GM19023 (cell line): ENCODE data around the gene RAD51B.

ENCODE experiments used
- ATAC-seq: cut with Tn5 transposase; IDR thresholded peaks from one replicate; pipeline ENCODE4 v1.9.1; 2021; ENCODE audit warnings: mild to moderate bottlenecking, moderate library complexity; ENCODE audit not compliant: unreplicated experiment

RAD51B gene

GRCh38 chr14:67833403-67833802 is 13.8 kb downstream of the RAD51B start:
- ATAC-seq, result no peak

- no peak for ATAC-seq
Observed at GRCh38 chr14:67835596-67835995, 16.0 kb downstream of the RAD51B start.

GRCh38 chr14:67837011-67837624 is 17.5 kb downstream of the RAD51B start:
- ATAC-seq, result no peak

- no peak for ATAC-seq
Observed at GRCh38 chr14:67846029-67846610, 26.5 kb downstream of the RAD51B start.

- no peak for ATAC-seq
Observed at GRCh38 chr14:67850066-67850830, 30.7 kb downstream of the RAD51B start.

- ATAC-seq, result no peak
Observed at GRCh38 chr14:67851785-67852410, 32.3 kb downstream of the RAD51B start.

GRCh38 chr14:67852926-67853604 is 33.5 kb downstream of the RAD51B start:
- no peak for ATAC-seq

- ATAC-seq, result no peak
Observed at GRCh38 chr14:67853715-67854114, 34.1 kb downstream of the RAD51B start.

- ATAC-seq, result no peak
Observed at GRCh38 chr14:67856827-67857226, 37.2 kb downstream of the RAD51B start.

- no peak for ATAC-seq
Observed at GRCh38 chr14:67857778-67858350, 38.3 kb downstream of the RAD51B start.

GRCh38 chr14:67859169-67859749 is 39.7 kb downstream of the RAD51B start:
- ATAC-seq, result no peak

GRCh38 chr14:67863223-67863622 is 43.6 kb downstream of the RAD51B start:
- ATAC-seq, result no peak

- ATAC-seq, result no peak
Observed at GRCh38 chr14:67875175-67876006, 55.8 kb downstream of the RAD51B start.

- ATAC-seq, result no peak
Observed at GRCh38 chr14:67879026-67879425, 59.4 kb downstream of the RAD51B start.

GRCh38 chr14:67881225-67881624 is 61.6 kb downstream of the RAD51B start:
- ATAC-seq, result peak; percentile 88

- no peak for ATAC-seq
Observed at GRCh38 chr14:67882986-67883555, 63.5 kb downstream of the RAD51B start.

GRCh38 chr14:67883717-67884116 is 64.1 kb downstream of the RAD51B start:
- ATAC-seq, result no peak

- no peak for ATAC-seq
Observed at GRCh38 chr14:67886191-67886590, 66.6 kb downstream of the RAD51B start.

- ATAC-seq, result no peak
Observed at GRCh38 chr14:67887478-67887877, 67.9 kb downstream of the RAD51B start.
